Measurements from ENCODE around the gene GRIN1. TPM values are rescaled to one million over a fixed set of nuclear protein-coding genes. Genes with fewer than 3 reads are reported as not detected.

The GRIN1 gene
- 29.8 TPM for total RNA-seq

DNA sequence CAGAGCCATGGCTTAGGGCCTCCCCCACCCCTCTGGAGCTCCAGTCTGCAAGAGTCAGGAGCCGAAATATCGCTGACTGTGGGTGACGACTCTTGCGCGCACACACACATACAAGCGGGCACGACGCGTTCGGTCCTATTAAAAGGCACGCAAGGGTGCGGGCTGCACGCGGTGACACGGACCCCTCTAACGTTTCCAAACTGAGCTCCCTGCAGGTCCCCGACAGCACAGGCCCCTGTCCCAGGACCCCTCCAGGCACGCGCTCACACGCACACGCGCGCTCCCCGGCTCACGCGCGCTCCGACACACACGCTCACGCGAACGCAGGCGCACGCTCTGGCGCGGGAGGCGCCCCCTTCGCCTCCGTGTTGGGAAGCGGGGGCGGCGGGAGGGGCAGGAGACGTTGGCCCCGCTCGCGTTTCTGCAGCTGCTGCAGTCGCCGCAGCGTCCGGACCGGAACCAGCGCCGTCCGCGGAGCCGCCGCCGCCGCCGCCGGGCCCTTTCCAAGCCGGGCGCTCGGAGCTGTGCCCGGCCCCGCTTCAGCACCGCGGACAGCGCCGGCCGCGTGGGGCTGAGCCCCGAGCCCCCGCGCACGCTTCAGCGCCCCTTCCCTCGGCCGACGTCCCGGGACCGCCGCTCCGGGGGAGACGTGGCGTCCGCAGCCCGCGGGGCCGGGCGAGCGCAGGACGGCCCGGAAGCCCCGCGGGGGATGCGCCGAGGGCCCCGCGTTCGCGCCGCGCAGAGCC, at the start of gene GRIN1:
Gene GRIN1, plus strand, starts transcription at position 433 of the 746 bp plus-strand sequence. CDS start 333 bp downstream, outside the sequence.
- FAIRE-seq (no peak), DNase-seq (ENCODE audit: low spot score in 2 of 2) (peak in 1 of 2 donors; percentile 68)

DNA sequence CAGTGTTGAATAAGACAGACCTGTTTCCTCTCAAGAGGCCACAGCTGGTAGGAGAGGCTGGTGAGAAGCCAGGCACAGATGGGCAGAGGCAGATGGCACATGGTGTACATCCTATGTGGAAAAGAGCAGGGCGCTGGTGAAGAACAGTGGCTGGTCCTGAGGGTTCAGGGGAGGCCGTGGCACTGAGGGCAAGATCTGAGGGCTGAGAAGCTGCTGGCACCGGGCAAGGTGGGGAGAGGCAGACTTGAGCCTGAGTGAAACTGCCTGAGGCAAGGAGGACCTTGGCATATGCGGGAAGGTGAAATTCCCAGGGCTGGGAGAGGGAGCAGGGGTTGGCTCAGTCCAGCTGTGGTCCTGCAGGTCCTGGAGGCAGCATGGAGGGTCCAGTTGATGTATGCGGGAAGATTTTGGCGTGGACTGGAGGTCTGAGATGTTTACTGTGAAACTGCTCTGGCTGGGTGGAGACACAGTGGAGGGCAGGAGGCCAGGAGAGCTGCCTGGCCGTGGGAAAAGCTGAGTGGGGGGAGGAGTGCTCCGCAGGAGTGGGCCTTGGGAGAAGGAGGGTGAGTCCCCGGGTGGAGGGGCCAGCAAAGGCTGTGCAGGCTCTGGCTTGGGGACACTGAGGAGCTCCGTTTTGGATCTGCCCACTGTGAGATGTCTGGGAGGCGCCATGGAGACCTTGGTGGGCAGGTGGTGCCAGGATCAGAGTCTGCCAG, 49.6 kb upstream of the GRIN1 start:
- FAIRE-seq (no peak), DNase-seq (ENCODE audit: low spot score in 2 of 2) (no peak)

DNA sequence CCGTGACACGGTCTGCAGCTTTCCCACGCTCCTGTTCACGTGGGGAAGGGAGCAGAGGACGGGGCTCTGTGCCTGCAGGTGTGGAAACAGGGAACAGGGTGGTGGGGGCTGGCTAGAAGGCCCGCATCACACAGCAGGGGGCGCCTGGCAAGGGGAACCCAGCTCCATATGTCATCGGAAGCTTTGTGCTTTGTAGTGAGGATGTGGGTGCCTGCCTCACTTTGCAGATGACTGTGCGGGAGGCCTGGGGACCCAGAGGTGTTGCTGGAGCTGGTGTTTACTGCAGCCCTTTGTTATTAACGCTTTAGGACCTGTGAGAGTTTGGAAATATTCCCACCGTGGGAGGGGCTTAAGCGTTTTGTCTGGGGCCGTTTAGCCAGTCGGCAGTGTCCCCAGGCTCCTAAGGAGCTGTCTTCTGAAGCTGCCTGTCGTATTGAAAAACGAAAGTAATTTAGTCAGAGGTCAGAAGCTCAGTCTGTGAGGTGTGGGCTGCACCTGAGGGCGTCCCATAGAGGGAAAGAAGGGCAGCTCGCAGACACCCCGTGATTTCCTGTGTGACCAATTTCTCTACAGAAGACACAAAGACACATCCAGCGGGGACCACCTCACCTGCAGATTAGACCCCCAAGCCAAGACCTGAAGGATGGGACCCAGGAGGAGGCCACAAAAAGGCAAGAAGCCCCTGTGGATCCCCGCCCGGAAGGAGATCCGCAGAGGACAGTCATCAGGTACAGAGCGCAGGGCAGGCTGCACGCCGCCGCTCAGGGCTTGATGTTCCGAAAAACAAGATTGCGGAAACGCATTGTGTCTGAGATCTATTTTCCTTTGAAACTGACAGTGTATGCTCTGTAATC, 43.1 kb upstream of the GRIN1 start:
- no peak for DNase-seq (ENCODE audit: low spot score in 2 of 2)
- FAIRE-seq = no peak

DNA sequence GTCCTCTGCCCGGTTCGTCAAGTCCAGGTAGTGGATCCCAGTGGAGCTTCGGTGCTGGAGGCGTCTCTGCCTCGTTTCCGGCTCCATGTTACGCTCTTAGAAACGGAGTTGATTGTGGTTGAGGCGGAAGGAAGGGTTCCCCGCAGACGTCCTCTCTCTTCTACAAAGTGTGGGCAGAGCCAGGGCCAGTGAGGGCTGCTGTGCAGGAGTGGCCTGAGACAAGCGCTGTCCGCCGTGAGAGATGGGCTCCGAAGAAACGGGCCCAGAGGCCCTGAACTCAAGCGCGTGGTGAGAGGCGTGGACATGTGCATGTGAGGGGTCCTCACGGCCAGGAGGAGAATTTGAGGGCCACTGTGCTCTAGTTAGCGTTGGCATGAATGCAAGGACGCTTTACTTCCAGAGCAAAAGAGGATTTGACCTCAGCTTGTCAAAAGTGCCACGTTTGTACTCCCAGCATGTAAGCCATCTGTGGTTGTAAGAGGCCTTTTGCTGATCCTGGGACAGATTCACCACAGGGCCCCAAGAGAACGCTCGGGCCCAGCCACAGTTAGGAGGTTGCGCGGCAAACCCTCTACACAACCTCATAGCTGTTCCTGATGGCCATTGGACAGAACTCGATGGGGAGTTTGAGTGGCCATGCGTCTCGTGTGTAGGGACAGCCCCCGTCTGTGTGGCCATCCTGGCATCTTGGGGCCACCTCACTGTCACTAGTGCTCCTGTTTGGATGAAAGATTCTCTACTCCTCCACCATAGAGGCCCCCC, 42.0 kb upstream of the GRIN1 start:
- DNase-seq (ENCODE audit: low spot score in 2 of 2) = no peak
- no peak for FAIRE-seq

DNA sequence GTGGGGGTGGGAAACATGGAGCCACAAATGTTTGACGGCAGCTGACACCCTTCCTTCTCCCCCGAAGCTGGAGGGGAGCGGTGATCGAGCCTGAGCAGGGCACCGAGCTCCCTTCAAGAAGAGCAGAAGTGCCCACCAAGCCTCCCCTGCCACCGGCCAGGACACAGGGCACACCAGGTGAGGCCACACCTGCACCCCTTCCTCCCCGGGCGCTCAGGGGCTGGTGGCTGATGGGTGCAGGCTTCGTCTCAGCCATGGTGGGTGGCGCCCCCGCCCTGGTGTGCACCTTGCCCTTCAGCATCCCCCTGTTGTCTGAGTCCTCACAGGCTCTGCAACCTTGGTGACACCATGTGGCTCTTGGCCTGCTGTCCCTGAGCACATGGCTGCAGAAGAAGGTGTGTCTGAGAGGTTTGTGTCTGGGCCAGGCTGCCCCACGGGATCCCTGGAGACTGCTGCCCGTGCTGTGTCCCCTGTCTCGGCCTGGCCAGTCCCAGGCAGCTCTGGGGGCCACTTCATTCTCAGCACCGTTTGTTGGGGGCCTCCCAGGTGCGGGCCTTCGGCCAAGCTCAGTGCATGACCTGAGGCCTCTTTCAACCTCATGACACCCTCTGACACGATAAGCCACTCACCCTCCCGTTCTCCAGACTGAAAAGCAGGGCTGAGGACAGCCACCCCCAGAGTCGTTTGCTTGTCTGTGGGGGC, 41.0 kb upstream of the GRIN1 start:
- FAIRE-seq = no peak
- no peak for DNase-seq (ENCODE audit: low spot score in 2 of 2)

DNA sequence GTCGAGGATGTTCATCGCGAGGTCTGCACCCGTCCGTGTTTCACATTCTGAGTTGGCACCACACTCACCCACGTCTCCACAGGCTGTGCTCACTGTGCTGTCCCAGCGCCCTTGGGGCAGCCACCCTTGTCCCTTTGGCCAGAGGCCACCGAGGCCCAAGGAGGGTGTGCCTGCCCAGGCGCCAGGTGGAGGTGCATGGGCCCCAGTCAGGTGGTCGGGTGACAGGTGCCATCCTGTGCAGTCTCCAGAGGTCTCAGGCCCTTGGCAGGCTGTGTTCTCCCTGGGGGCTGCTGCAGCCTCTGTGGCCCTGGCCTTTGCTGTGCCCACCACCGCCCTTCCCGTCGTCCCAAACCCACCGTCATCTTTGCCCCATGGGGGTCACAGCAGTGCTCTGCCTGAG, 39.7 kb upstream of the GRIN1 start:
- DNase-seq (ENCODE audit: low spot score in 2 of 2) = no peak
- no peak for FAIRE-seq

DNA sequence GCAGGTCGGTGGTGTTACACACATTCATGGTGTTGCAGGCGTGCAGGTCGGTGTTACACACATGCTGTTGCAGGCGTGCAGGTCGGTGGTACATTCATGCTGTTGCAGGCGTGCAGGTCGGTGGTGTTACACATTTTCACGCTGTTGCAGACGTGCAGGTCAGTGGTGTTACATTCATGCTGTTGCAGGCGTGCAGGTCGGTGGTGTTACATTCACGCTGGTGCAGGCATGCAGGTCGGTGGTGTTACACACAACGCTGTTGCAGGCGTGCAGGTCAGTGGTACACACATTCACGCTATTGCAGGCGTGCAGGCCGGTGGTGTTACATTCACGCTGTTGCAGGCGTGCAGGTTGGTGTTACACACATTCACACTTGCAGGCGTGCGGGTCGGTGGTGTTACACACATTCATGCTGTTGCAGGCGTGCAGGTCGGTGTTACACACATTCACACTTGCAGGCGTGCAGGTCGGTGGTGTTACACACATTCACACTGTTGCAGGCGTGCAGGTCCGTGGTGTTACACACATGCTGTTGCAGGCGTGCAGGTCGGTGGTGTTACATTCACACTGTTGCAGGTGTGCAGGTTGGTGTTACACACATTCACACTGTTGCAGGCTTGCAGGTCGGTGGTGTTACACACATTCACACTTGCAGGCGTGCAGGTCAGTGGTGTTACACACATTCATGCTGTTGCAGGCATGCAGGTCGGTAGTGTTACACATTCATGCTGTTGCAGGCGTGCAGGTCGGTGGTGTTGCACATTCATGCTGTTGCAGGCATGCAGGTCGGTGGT, 35.6 kb upstream of the GRIN1 start:
- FAIRE-seq (no peak), DNase-seq (ENCODE audit: low spot score in 2 of 2) (no peak)

DNA sequence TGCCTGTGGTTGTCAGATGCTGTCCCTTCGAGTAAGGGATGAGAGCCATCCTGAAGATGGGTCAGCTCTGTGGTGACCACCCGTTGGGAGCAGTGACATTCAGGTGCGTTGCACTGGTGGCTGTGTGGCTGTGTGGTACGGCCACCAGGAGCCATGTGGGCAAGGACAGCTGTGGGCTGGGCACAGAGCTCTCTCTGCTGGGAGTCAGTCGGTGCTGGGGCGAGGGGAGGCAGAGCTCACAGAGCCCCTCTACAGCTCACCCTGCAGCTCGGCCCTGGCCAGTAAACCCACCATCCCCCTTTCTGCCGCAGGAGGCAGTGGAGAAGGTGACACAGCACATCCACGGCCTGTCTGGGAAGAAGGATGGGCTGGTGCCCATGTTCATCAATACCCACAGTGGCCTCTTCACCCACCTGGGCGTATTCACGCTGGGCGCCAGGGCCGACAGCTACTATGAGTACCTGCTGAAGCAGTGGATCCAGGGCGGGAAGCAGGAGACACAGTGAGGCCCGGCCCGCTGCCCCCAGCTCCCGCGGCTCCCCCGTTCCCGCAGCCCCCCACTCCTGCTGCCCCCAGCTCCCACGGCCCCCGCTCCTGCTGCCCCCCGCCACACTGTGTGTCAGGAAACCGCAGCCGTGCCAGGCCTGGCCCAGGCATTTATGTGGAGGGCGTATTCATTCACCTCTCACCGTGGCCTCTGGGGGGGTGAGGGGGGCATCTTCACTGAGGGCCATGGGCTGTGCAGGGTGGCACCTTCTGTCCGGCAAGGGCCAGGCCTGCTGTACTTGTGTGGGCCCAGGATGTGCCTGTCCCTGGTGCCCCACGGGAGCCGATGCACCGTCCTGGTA, 32.9 kb upstream of the GRIN1 start:
- no peak for DNase-seq (ENCODE audit: low spot score in 2 of 2)
- no peak for FAIRE-seq

DNA sequence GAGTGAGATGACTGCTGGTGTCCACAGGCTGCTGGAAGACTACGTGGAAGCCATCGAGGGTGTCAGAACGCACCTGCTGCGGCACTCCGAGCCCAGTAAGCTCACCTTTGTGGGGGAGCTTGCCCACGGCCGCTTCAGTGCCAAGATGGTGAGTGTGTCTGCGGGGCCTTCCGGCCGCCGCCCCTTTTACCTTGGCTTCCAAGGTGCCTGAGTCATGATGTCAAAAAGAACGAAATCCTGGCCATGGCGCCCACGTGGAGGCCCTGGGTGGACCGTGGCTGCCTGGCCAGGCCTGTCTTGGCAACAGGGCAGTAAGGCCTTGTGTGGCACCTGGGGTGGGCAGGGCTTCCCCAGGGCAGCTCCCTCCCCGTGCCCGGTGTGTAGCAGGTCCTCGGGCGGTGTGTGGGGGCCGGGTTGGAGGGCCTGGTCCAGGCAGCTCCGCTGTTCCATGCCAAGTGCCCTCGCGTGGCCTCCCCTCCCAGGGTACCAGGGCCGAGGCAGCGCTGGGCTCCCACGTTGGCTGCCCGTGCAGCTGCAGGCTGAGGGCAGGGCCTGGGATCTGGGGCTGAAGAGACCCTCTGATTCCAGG, 32.2 kb upstream of the GRIN1 start:
- DNase-seq (ENCODE audit: low spot score in 2 of 2) (no peak), FAIRE-seq (no peak)

DNA sequence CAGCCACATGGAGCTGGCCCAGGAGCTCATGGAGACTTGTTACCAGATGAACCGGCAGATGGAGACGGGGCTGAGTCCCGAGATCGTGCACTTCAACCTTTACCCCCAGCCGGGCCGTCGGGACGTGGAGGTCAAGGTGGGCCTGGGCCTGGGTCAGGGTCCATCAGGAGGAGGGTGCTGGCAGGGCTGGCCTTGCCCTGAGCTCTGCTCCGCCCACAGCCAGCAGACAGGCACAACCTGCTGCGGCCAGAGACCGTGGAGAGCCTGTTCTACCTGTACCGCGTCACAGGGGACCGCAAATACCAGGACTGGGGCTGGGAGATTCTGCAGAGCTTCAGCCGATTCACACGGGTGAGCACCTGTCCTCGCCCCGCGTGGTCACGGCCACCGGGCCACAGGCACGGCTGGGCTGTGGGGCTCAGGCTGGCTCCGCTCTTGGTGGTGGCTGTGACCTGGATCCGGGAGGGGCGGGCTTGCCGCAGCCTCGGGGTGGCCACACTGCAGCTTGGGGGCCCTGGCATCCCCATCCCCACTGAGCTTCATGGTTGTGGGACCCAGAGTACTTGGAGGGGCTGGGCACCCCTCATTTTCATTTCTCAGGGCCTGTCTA, 31.5 kb upstream of the GRIN1 start:
- no peak for FAIRE-seq
- no peak for DNase-seq (ENCODE audit: low spot score in 2 of 2)

DNA sequence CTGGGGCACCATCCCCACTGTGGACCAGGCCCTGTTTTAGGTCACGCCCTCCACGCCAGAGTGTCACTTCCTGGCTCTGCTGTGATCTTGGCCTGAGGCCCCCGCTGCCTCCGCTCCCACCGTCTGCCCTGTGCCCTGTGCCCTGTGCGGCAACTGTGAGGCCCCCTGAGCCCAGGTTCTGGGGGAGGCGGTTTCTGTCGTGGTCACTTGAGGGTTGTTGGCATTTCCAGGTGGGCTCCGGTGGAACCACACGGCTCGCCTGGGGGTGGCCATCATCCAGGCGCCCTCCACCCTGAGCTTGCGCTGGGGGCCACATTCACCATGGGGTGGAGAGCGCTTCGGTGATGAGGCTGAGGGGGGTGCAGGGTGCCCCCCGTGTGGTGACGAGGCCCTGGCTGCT, 31.0 kb upstream of the GRIN1 start:
- no peak for DNase-seq (ENCODE audit: low spot score in 2 of 2)
- FAIRE-seq = no peak

DNA sequence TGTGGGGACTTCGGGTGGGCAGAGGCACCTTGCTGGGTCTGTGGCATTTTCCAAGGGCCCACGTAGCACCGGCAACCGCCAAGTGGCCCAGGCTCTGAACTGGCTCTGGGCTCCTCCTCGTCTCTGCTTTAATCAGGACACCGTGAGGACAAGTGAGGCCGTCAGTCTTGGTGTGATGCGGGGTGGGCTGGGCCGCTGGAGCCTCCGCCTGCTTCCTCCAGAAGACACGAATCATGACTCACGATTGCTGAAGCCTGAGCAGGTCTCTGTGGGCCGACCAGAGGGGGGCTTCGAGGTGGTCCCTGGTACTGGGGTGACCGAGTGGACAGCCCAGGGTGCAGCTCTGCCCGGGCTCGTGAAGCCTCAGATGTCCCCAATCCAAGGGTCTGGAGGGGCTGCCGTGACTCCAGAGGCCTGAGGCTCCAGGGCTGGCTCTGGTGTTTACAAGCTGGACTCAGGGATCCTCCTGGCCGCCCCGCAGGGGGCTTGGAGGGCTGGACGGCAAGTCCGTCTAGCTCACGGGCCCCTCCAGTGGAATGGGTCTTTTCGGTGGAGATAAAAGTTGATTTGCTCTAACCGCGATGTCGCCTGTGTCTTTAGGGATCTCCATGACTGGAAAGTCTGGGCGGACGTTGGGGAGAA, 30.2 kb upstream of the GRIN1 start:
- FAIRE-seq = no peak
- peak in 1 of 2 donors; percentile 38 for DNase-seq (ENCODE audit: low spot score in 2 of 2)

DNA sequence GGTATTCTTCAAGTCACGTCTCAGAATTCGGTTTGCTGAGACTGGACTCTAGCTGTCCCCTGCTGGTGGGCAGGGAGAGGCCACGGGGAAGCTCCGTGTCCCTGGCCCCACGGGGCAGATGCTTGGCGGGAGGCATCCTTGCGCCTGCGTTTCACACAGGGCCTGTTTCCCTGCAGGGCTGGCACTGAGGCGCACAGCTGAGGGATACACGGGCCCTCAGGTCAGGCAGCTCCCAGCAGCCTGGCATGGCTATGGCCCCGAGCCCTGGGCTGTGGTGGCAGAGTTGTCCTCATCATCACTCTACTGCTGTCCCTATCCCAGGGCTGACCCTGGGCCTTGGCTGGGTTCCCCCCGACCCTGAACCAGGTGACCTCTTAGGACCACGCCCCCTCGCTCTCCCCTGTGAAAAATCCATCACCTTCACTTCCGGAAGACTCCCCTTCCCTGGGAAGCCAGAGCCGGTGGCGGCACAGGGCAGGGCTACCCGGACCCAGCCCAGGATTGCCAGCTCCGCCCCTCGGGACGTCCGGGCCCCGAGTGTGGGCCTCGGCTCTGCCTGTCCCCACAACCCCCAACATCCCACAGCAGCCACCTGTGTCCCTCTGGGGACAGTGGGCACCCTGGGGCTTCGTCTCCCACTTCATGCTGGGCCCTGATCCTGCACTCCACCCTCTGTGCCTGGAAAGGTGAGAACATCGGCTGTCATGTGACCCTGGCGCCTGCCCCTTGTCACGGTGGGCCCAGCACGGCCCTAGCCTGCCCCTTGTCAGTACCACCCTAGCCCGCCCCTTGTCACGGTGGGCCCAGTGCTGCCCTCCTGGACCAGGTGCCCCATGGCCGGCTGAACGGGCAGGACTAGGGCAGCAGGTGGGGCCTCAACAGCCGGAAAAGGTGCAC, 29.5 kb upstream of the GRIN1 start:
- DNase-seq (ENCODE audit: low spot score in 2 of 2) (no peak), FAIRE-seq (no peak)

DNA sequence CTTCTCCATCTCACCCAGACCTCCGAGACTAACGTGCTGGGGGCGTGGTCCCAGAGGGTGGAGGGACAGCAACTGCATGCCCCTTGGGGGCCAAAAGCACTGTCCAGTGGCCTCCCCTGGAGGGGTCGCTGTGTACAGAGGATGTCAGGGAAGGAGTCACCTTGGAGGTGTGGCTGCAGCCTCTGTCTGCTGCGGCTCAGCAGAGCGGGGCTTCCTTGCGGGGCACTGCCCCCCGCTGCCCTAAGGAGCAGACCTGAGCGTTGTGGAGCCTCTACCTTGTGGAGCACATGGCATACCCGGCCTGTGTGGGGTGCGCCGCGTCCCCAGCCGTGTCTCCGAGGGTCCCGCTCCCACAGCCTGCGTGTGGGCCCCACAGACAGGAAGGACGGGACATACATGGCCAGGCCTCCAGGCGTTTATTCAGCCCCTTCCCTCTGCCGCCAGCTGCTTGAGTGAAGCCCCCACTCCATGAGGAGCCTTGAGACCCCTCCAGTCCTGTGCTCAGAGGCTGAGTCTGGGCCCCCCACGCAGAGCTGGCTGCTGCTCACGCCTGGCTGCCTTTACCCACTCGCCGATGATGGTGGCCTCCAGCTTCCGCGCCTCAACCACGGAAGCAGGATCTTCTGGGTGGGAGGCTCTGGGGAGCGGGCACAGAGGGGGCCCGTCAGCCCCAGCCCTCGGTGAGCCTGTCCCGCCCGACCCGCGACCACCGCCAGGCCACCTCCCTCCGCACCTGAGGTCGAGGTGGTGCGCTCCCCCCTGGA, 28.6 kb upstream of the GRIN1 start:
- DNase-seq (ENCODE audit: low spot score in 2 of 2) (no peak), FAIRE-seq (no peak)

All from frontal cortex (tissue), 4 donors.